ENCODE data around the gene BCAS1.

DNA sequence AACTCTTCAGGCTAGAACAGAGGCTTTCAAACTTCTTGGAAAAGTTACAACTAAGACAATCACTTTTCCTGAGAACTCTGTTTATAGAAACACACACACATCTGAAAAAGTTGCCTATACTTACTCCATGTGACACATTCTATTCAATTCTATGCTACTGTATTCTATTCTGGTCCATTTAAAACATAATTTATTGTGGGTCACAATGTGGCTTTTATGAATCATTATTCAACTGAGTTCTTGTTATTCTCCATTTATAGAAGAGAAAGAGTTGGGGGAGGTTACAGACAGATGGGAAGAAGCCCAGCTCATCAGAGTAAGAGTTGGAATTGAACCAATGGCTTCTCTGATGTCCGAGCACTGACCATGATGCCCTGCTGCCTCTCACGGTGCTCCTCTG, 21.6 kb upstream of the BCAS1 start:
- TF ChIP-seq, protein P1, sequence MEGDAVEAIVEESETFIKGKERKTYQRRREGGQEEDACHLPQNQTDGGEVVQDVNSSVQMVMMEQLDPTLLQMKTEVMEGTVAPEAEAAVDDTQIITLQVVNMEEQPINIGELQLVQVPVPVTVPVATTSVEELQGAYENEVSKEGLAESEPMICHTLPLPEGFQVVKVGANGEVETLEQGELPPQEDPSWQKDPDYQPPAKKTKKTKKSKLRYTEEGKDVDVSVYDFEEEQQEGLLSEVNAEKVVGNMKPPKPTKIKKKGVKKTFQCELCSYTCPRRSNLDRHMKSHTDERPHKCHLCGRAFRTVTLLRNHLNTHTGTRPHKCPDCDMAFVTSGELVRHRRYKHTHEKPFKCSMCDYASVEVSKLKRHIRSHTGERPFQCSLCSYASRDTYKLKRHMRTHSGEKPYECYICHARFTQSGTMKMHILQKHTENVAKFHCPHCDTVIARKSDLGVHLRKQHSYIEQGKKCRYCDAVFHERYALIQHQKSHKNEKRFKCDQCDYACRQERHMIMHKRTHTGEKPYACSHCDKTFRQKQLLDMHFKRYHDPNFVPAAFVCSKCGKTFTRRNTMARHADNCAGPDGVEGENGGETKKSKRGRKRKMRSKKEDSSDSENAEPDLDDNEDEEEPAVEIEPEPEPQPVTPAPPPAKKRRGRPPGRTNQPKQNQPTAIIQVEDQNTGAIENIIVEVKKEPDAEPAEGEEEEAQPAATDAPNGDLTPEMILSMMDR (IDR thresholded peaks at IDR 0.05), result no peak
- no peak for TF ChIP-seq EZH2 (IDR thresholded peaks at IDR 0.05; ENCODE audit: borderline replicate concordance, insufficient read depth, low read depth, low read length, poor library complexity, severe bottlenecking)

Data from B cell (primary cell).